MV-4-11 (cell line): Measurements from ENCODE around the gene NUDT15.
"Not testable (repeated sequence)": the region's sequence is repeated elsewhere in the genome, so short reads cannot be mapped to it uniquely, and the experiment has no call there.

Source experiments
- DNase-seq: peaks from one replicate; lab custom pipeline; 2025; lab: John Stamatoyannopoulos, UW

The NUDT15 gene

DNA sequence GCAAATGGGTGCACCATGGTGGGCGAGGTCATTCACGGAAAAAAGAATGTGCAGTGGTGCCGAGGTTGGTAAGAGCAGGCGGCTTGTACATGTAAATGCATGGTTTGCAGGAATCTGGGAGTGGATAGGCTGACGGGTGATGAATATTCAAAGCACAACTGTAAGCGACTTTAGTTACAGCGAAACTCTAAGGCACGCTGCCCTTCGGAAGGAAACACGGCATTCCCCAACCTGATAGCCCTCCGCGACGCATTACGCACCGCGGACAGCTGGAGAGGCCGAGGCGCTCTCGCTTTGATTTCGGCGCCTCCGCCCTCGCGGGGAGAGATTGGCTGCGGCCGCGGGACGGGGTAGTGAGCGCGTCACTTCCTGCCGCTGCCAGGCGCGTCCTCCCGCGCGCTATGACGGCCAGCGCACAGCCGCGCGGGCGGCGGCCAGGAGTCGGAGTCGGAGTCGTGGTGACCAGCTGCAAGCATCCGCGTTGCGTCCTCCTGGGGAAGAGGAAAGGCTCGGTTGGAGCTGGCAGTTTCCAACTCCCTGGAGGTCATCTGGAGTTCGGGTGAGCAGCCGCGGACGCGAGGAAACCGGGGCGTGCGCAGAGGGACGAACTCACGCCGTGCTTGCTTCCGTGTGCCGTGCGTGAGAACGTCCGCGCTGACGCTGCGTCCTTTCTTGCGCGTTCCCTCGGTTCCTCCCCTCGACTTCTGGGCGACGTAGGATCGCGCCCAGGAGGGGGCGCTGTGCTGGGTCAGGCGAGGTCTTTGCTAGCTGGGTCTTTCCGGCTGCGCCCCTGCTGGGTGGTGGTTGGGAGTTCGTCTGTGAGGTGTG, at the start of gene NUDT15:
TSS of gene NUDT15 (plus strand) at position 381 of the 828 bp plus-strand sequence. CDS start at position 402, 21 bp downstream.
- peak; percentile 95 for DNase-seq

DNA sequence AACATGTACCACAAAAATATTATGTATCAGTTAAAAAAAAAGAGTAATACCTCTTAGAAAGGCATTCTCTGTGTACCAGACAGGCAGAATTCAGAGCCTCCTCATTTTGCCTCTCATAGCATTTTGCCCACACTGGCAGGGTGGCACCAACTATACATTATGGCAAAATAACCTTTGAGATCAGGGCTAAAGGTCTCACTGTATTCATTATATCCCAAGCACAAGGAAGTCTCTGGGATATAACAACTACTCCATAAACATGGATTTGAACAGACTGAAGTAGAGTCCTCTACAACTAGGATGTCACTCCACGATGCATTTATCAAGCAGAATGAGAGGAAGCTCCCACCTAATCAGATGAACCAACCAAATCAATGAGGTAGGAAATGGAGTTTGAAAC, 47.1 kb upstream of the NUDT15 start:
- DNase-seq: no peak

DNA sequence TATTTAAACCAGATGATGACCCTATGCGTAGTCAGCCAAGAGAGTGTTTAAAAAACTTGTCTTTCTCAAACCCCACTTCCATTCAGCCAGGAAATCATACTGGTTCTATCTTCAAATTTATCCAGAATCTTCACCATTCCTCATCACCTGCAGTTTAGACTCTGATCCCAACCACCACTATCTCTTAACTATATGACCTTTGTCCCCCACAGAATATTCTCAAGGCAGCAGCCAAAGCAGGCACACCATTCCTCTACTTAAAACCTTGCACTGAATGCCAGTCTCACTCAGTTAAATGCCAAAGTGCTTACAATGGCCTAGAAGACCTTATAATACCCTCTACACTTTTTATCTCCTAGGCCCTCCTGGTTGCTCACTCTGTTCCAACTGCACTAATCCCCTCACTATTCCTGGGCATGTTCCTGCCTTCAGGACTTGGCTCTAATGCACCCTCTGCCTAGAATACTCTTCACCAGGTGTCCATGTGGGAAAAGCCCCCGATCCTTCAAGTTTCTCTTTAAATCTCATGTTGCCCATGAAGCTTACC, 46.5 kb upstream of the NUDT15 start:
- no peak for DNase-seq

DNA sequence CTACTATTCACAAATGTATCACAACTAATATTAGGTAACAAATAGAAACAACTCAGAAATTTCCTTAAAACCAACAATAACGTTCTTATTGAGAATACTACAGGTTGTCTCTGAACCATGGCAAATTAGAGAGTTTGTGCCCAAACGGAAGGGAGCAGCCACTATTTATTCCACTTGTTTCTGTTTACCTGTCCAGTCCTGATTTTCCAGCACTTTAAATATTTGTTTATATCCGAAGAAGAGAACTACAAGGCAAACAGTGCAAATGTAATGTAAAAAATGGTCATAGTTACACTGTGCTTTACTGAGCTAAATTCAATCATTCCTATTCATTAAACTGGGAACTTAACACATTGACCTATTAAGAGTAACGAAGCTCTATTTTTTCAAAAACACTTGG, 45.7 kb upstream of the NUDT15 start:
- DNase-seq: no peak

DNA sequence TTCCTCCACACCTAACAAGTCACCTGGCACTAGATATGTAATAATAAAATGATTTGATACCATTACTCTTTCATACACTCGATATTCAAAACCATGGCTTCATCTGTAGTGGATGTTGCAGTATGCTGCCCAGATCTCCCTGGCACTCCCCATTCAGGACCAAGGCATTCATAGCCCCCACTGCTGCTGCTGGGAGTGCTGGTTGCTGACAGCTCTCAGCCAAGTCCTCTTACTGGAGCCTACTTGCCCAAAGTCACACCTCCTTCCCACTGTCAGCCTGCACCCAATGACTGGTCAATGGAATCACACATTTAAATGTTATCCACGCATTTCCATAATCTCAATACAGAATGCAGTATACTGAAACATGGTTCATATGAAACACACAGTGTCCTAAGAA, 40.1 kb upstream of the NUDT15 start:
- no peak for DNase-seq

DNA sequence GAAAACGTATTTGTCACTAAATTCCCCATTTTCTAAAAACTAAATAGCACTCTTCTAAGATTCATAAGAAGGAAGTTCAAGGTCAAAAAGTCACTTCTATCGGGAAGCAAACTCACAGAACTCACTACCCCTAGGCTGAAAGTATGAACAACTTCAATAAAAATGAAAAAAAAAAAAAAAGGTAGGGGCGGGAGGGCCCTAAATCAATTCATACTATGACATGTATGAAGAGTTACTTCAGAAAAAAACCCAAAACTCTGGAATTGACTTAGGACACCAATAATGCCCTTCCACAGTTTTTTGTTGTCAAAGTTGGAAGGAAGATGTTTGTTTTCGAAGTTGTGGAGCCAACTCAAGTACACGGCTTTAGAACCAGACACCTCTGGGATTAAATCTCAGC, 37.6 kb upstream of the NUDT15 start:
- DNase-seq: no peak

DNA sequence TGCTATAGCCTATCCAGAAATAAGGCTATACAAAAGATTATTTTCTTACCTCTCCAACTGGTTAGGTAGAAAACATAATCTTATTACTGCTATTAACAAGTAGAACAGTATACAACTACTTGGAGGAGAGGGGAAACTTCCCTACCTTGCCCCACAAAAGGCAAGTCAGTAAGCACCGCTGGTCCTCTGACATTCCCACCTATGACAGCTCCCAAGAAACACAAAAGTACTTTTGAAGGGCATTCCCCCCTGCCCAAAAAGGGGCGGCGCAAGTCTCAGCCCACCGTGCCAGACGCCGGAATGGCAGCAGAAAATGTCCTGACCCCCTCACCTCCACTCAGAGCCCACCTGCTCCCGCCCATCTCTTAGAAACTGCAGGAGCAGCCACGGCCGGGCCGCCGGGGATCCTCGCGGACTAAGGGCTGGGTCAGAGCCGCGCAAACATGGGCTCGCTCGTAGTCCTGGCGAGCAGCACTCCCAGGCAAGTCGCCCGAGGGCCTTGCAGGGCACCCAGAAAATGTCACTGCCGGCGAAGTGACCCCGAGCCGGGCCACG, 36.9 kb upstream of the NUDT15 start:
- DNase-seq: no peak

DNA sequence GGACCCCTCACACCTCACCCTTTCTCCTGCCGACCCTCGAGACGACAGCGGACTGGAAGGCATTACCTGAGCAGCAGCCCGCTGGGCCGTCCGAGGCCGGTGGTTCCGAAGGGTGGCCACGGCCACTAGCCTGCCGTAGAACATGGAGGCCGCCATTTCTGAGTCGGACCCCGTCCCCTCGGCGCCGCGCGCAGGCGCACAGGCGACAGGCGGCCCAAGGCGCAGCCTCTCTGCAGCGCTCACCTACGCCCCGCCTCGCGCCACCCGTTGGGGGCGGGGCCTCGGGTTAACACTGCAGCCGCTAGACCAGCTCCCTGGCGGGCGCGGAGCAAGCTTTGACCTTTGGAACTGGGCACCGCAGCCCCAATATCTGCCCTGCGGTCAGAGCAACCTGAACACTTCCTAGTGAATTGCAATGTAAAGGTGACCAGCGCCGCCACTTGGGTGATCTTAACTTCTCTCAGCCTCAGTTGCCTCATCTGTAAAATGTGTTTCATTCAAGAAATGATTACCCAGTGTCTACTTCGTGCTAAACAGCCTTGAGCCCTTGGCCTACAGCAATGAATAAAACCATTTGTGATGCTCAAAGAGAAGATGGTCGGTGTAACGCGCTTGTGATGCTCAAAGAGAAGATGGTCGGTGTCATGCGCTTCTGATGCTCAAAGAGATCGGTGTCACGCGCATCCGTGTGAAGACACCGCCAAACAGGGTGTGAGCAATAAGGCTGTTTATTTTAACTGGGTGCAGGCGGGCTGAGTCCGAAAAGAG, 36.2 kb upstream of the NUDT15 start, which contains the start of gene SUCLA2:
TSS of gene SUCLA2 (minus strand) at position 160 of the 768 bp plus-strand sequence. CDS start at position 156, 4 bp downstream.
- DNase-seq: peak; percentile 87

DNA sequence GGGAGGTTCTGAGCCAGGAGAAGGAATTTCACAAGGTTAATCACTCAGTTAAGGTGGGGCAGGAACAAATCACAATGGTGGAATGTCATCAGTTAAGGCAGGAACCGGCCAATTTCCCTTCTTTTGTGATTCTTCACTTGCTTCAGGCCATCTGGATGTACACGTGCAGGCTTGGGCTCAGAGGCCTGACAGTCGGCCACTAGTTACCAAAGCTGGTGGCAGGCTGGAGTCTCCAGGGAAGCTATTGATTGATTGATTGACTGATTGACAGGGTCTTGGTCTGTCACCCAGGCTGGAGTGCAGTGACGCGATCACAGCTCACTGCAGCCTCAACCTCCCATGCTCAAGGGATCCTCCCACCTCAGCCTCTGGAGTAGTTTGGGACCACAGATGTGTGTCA, 35.5 kb upstream of the NUDT15 start:
- not testable (repeated sequence) for DNase-seq

DNA sequence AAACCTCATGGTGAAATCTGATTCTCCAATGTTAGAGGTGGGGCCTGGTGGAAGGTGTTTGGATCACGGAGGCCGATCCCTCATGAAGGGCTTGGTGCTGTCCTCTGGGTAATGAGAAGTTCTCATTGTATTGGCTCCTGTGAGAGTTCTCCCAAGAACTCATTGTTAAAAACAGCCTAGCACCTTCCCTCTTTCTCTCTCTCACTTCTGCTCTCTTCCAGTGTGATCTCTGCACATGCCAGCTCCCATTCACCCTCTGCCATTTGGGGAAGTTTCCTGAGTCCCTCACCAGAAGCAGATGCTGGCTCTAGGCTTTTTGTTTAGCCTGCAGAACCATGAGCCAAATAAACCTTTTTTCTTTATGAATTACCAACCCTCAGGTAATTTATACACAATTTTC, 33.3 kb upstream of the NUDT15 start:
- DNase-seq: peak; percentile 82

DNA sequence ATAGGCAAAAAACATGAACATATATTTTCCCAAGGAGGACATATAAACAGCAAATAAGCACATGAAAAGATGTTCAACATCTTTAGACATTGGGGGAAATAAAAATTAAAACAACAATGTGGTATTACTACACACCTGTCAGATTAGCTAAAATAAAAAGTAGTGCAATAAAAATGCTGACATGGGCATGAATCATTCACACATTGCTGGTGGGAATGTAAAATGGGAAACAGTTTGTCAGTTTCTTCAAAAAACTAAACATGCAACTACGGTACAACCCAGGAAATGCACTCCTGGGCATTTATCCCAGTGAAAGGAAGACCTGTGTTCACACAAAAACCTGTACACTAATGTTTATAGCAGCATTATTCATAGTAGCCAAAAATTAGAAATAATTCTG, 31.1 kb upstream of the NUDT15 start:
- no peak for DNase-seq

DNA sequence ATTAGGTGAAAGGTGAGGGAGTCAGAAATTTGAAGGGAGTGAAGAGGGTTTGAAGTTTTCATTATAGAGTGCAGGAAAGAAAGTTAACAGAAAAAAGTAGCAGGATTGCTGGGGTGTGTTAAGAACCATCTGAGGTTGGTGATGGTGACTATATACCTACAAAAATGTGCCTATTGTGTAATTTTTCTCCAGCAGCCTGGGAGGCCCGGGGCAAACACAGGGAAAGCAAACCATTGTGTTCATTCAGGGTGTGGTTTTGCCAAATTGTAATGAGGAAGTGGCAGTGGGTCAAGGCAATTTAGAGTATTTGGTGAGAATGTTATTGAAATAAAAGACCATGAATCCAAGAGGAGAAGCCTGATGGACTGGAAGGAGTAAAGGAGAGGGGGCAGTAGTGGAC, 28.2 kb upstream of the NUDT15 start:
- DNase-seq: peak; percentile 85

DNA sequence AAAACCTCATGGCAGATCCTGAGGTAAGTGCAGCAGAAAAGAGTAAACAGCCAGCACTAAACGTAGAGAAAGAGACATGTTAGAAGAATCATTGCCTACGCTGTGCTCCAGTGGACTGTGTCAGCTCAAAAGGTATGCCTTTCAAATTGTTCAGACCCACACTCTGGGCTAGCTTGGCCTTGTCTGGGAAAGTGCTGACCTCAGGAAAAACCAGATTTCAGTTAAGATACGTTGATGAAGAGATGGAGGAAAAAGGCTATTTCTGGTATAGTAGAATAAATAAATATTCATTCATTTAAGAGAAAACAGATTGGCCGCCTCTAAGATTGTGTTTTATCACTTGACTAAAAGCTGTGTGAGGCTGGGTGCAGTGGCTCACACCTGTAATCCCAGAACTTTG, 26.8 kb upstream of the NUDT15 start:
- DNase-seq: no peak

DNA sequence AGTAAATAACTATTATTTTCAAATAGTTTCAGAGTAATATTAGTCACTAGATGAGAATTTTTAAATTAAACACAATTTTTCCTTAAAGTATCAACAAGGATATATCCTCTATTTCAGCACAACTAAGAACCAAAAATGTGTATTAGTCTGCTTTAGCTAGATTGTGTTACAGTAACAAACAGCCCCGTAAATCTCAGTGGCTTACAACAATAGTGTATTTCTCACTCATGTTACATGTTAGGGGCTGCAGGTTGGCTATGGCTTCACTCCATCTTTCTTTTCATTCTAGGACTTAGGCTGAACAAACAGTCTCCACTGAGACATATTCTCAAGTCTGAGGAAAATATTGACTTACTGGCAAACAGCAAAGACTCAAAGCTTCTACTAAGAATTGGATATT, 24.9 kb upstream of the NUDT15 start:
- no peak for DNase-seq

DNA sequence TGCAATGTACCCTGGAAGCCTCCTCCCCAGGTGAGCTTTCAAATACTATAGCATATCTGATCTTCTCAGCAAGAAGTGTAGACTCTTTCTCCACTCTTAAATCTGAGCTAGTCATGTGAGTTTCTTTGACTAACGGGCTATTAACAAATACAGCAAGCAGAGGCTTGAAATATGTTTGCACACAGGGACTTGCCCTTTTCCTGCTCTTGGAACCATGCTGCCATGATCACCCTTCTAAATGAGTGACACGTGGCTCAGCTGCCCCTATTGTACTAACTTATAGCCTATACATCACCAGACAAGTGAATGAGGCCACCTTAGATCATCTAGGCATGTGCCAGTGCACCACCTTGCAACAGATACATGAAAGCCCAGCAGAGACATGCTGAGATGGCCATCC, 23.2 kb upstream of the NUDT15 start:
- DNase-seq: no peak

DNA sequence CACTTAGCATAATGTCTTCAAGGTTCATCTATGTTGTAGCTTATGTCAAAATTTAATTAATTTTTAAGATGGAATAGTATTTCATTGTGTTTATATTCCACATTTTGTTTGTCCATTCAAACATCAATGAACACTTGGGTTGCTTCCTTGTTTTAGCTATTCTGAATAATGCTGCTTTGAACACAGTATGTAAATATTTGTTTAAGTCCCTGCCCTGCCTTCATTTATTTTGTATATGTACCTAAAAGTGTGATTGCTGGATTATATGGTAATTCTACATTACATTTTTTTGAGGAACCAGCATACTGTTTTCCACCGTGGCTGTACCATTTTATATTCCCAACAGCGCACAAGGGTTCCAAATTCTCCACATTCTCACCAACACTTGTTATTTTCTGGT, 18.9 kb upstream of the NUDT15 start:
- DNase-seq: no peak

DNA sequence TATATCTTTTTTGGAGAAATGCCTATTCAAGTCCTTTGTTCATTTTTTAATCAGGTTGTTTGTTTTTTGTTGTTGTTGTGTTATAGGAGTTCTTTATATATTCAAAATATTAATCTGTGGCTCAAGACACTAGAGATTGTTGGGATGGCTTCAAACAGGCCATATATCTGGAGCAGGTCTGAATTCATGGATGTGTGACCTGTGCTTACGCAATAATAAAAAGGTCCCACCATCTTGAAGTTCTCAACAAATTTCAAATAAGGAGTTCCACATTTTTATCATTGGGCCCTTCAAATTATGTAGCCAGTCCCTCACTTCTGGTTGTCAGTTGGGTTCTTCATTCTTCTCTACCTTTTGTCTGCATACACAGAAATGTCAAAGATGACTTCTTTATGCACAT, 17.7 kb upstream of the NUDT15 start:
- DNase-seq: no peak

DNA sequence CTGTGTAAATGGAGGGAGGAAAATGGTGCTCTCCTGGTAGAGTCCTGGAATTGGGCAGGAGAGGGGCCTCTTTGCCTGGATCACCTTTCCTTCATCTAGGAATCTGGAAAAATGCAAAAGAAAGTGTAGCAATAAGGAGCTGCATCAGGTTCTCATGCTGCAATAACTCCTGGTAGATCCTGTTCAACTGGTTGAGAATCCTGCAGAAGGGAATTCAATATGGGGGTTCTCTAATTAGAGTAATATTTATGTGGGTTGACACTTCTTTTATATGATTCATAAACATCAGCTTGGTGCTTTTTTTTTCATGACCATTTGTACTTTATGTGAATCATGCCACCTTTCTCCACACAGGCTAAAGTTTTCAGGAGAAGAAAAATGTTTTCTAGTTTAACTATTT, 9.5 kb upstream of the NUDT15 start:
- no peak for DNase-seq

DNA sequence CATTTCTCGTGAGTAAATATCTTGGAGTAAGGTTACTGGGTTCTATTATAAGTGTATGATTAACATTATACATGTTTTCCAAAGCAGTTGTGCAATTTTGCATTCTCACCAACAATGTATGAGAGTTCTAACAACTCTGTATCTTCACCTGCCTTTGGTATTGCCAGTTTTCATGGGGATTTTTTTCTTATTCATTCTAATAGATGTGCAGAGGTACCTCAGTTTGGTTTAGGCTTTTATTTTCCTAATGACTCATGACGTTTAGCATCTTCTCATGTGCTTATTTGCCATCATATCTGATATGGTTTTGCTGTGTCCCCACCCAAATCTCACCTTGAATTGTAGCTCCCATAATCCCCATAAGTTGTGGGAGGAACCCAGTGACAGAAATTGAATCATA, 7.7 kb upstream of the NUDT15 start:
- DNase-seq: no peak

DNA sequence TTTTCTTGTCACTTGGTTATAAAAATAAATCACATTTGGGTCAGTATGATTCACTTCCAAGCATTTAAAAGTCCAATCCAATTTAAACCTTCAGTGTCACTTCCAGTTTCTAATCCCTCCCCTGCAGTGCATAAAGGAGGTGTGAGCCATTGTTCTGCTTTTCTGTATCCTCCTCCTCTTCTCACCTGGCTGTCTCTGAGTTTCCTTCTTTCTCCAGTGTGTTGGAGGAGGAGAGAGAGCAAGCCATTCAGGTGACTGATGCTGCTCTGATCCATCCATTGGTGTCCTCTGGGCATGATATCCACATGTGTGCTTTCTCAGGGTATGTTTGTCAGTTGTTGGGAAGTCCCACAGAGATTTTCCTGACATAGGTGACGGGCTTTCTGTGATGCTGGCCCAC, 1.2 kb downstream of the NUDT15 start:
- DNase-seq: peak; percentile 31

DNA sequence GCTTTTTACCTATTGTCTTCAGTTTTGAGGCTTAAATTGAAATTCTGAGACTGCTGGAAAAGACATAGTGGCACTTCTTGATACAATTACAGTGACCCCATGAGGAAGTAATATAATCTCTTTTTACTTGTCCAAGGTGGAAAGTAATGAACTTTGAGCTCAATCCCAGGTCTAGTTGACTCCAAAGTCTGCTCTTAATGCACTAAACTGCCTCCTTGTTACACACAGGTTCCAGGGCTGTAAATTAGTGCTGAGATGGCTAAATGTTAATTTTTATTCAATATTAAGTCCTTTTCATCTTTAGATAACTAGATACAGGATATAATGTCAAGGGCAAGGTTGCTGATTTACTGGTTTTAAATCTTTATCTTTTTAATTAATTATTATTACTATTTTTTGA, 2.5 kb downstream of the NUDT15 start:
- no peak for DNase-seq

DNA sequence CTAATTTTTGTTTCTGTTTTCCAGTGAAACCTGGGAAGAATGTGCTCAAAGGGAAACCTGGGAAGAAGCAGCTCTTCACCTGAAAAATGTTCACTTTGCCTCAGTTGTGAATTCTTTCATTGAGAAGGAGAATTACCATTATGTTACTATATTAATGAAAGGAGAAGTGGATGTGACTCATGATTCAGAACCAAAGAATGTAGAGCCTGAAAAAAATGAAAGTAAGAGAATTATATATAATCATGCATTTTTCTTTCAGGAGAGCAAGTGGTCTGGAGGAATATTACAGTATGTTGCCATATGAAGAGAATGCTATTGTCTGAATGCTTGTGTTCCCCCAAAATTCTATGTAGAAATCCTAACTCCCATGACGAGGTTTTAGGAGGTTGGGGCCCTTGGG, 3.4 kb downstream of the NUDT15 start:
- no peak for DNase-seq

DNA sequence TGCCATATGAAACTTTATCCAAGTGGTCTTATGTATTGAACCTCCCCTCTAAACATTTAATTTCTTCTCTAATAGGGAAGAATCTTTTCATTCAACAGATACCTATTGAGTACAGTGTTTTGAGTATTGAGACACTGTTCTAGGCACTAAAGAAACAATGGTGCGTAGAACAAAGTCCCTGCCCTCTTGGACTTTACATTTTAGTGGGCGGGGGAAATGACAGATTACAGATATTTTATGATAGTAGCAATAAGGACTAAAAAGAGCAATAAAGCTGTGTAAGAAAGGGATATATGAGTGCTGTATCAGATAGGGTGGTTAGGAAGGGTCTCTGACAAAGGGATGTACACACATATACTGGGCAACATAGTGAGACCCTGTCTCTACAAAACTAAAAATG, 5.4 kb downstream of the NUDT15 start:
- no peak for DNase-seq
